Posterior cingulate gyrus (tissue), 11 donors: Measurements from ENCODE around the gene CRLF1.

Experiments used
- DNase-seq, 10 donors: peaks; one replicate each; pipeline versions ENCODE4 v3.0.0 to v3.0.0-alpha.2; 2020 to 2021; ENCODE audit warnings: mixed read lengths in 3 of 10
- intact Hi-C: fragments of 100-400 bp; cut with DNase I; formaldehyde crosslinking; loops from one replicate; pipeline ENCODE4 v1.15.1; 2023

Gene CRLF1

GRCh38 chr19:18636969-18637629 lies 30.5 kb upstream of the CRLF1 start, which contains the start of gene KLHL26:
TSS of gene KLHL26 (plus strand) at chr19:18637028. CDS start at chr19:18637055, 27 bp downstream.
- intact Hi-C loops, result no loop called here
- no peak for DNase-seq

- intact Hi-C loops, result no loop called here
- peak; percentile 96 to 100 (median 98) for DNase-seq
These were observed 29.8 kb upstream of the CRLF1 start for GRCh38 chr19:18636183-18636968.

- intact Hi-C loops, result no loop called here
- DNase-seq, result no peak
These were observed 29.2 kb upstream of the CRLF1 start for GRCh38 chr19:18635831-18636182.

GRCh38 chr19:18634612-18635297 lies 28.2 kb upstream of the CRLF1 start:
- DNase-seq, result peak in 1 of 10 donors; percentile 30
- intact Hi-C loops, result no loop called here

GRCh38 chr19:18633321-18633720 lies 26.7 kb upstream of the CRLF1 start:
- DNase-seq, result peak in 1 of 10 donors; percentile 31

GRCh38 chr19:18629166-18630088 lies 22.8 kb upstream of the CRLF1 start:
- intact Hi-C loops, result no loop called here
- peak in 4 of 10 donors; percentile 56 to 91 (median 74) for DNase-seq

More at GRCh38 chr19:18633321-18633720, 26.7 kb upstream of the CRLF1 start:
- intact Hi-C loops, result no loop called here

- DNase-seq, result peak in 1 of 10 donors; percentile 55
- intact Hi-C loops, result no loop called here
These were observed 20.3 kb upstream of the CRLF1 start for GRCh38 chr19:18626906-18627305.

- intact Hi-C loops, result no loop called here
- DNase-seq, result no peak
These were observed 14.3 kb upstream of the CRLF1 start for GRCh38 chr19:18620902-18621301.

GRCh38 chr19:18620311-18620710 lies 13.7 kb upstream of the CRLF1 start:
- DNase-seq, result no peak
- intact Hi-C loops, result no loop called here

- intact Hi-C loops, result no loop called here
- peak in 1 of 10 donors; percentile 69 for DNase-seq
These were observed 11.6 kb upstream of the CRLF1 start for GRCh38 chr19:18618236-18618635.

- intact Hi-C loops, result no loop called here
- DNase-seq, result no peak
These were observed 11.0 kb upstream of the CRLF1 start for GRCh38 chr19:18617562-18617961.

GRCh38 chr19:18616023-18616422 lies 9.4 kb upstream of the CRLF1 start:
- intact Hi-C loops, result no loop called here
- DNase-seq, result no peak

GRCh38 chr19:18613589-18614234 lies 7.1 kb upstream of the CRLF1 start:
- DNase-seq, result peak in 2 of 10 donors; percentile 90 to 91
- intact Hi-C loops, result no loop called here

GRCh38 chr19:18612772-18613588 lies 6.4 kb upstream of the CRLF1 start, which contains the start of gene TMEM59L:
TSS of gene TMEM59L (plus strand) at chr19:18612870. CDS start at chr19:18612959, 89 bp downstream.
- DNase-seq, result peak; percentile 65 to 96 (median 80)
- intact Hi-C loops, result no loop called here

- intact Hi-C loops, result no loop called here
- DNase-seq, result peak in 1 of 10 donors; percentile 77
These were observed 5.6 kb upstream of the CRLF1 start for GRCh38 chr19:18612051-18612771.

GRCh38 chr19:18611327-18612050 lies 4.9 kb upstream of the CRLF1 start:
- peak in 1 of 10 donors; percentile 68 for DNase-seq
- intact Hi-C loops, result no loop called here
